K562 (cell line): ENCODE measurements around the gene DCTN2. TPM values are rescaled to one million over a fixed set of nuclear protein-coding genes. Genes with fewer than 3 reads are reported as not detected.

ENCODE experiments used
- ATF1 ChIP-seq, 2 experiments: fragments of 450-650 bp in 1 of 2; IDR thresholded peaks; 2 replicates each; pipeline ENCODE4 v1.6.1; 2016; ENCODE audit warnings: missing compliant biosample characterization in 1 of 2, missing genetic modification characterization in 1 of 2
- ATF3 ChIP-seq, 2 experiments: fragments of 450-650 bp in 1 of 2; sonication (generic) in 1 of 2; formaldehyde crosslinking in 1 of 2; IDR thresholded peaks in 1 of 2; conservative IDR thresholded peaks in 1 of 2; 2 replicates each; pipeline versions ENCODE4 v1.6.1 to v1.8.1; 2016 to 2023; ENCODE audit warnings: mild to moderate bottlenecking in 2 of 2, moderate library complexity in 2 of 2, inconsistent platforms in 1 of 2, missing genetic modification reagents in 1 of 2
- CREM ChIP-seq: IDR thresholded peaks from 2 replicates; pipeline ENCODE4 v1.6.1; 2014; ENCODE audit warnings: antibody characterized with exemption, low read depth
- DLX4 ChIP-seq: fragments of 250-450 bp; sonication (Bioruptor Pico); IDR thresholded peaks from 2 replicates; pipeline ENCODE4 v1.6.1; 2021; ENCODE audit warnings: mild to moderate bottlenecking
- GTF2A2 ChIP-seq: IDR thresholded peaks from 2 replicates; pipeline ENCODE4 v1.6.1; 2016; ENCODE audit warnings: mild to moderate bottlenecking, missing genetic modification characterization, missing compliant biosample characterization
- GTF2B ChIP-seq: IDR thresholded peaks from 2 replicates; pipeline ENCODE4 v1.6.1; 2011; ENCODE audit not compliant: insufficient read length; ENCODE audit errors: extremely low read depth
- HMG20A ChIP-seq: fragments of 450-650 bp; formaldehyde crosslinking; conservative IDR thresholded peaks from 2 replicates; pipeline ENCODE4 v1.4.0; 2020; ENCODE audit warnings: mild to moderate bottlenecking, mixed read lengths
- LCOR ChIP-seq: sonication (generic); formaldehyde crosslinking; IDR thresholded peaks from 2 replicates; pipeline ENCODE4 v1.8.0; 2022; ENCODE audit warnings: mild to moderate bottlenecking, missing genetic modification reagents
- MBD2 ChIP-seq: sonication (generic); IDR thresholded peaks from 2 replicates; pipeline ENCODE4 v1.6.1; 2016; ENCODE audit warnings: low read depth, borderline replicate concordance
- MNT ChIP-seq, 2 experiments: fragments of 450-650 bp; conservative IDR thresholded peaks; 2 replicates each; pipeline ENCODE4 v1.6.1; 2017; ENCODE audit warnings: mild to moderate bottlenecking in 2 of 2, moderate library complexity in 2 of 2
- NCOA6 ChIP-seq: fragments of 450-650 bp; IDR thresholded peaks from 2 replicates; pipeline ENCODE4 v1.6.1; 2017; ENCODE audit warnings: mild to moderate bottlenecking
- NFRKB ChIP-seq: fragments of 450-650 bp; IDR thresholded peaks from 2 replicates; pipeline ENCODE4 v1.6.1; 2016; ENCODE audit warnings: low read depth
- SP1 ChIP-seq: sonication (generic); formaldehyde crosslinking; IDR thresholded peaks from 2 replicates; pipeline ENCODE4 v1.8.1; 2022; ENCODE audit warnings: mild to moderate bottlenecking, missing genetic modification reagents
- TCF7 ChIP-seq: sonication (generic); IDR thresholded peaks from 2 replicates; pipeline ENCODE4 v1.6.1; 2016; ENCODE audit warnings: antibody characterized with exemption, borderline replicate concordance
- ZFP36 ChIP-seq: fragments of 150-350 bp; IDR thresholded peaks from 2 replicates; pipeline ENCODE4 v1.6.1; 2018; ENCODE audit warnings: low read length, low read depth; ENCODE audit not compliant: partially characterized antibody
- ZKSCAN1 ChIP-seq: fragments of 150-350 bp; IDR thresholded peaks from 2 replicates; pipeline ENCODE4 v1.6.1; 2016; ENCODE audit warnings: low read depth, low read length
- ZNF12 ChIP-seq: sonication (generic); formaldehyde crosslinking; IDR thresholded peaks from 2 replicates; pipeline ENCODE4 v1.4.0; 2020; ENCODE audit warnings: mild to moderate bottlenecking, missing genetic modification reagents
- ZNF124 ChIP-seq: sonication (generic); formaldehyde crosslinking; IDR thresholded peaks from 2 replicates; pipeline ENCODE4 v1.8.1; 2022; ENCODE audit warnings: missing genetic modification reagents
- polyA plus RNA-seq, 8 experiments: library from polyadenylated mRNA; depleted of rRNA in 4 of 8; stranded (reverse) in 5 of 8; unstranded in 3 of 8; fragments of >200 nt; fragmentation: Nextera tagmentation in 2 of 8; fragmentation: Illumina TruSeq in 1 of 8; extraction: Ambion mirVana in 2 of 8; extraction: Trizol in 1 of 8; gene quantifications; 2 replicates each; pipeline versions ENCODE4 v1.2.1 to v1.2.3, GENCODE V29; 2011 to 2014; ENCODE audit warnings: inconsistent platforms in 1 of 8, missing spikeins in 1 of 8
- total RNA-seq, 7 experiments: library from RNA; depleted of rRNA in 6 of 7; stranded (reverse); fragments of >200 nt in 6 of 7; fragmentation: Illumina TruSeq in 2 of 7; extraction: Trizol in 2 of 7; gene quantifications; 2 replicates each; pipeline versions ENCODE4 v1.2.1 to v1.2.3, GENCODE V29; 2011 to 2021; ENCODE audit warnings: low replicate concordance in 1 of 7
- TF ChIP-seq, protein P1 (sequence below): fragments of 450-650 bp; IDR thresholded peaks from 2 replicates; pipeline ENCODE4 v1.6.1; 2016; ENCODE audit warnings: borderline replicate concordance
- TF ChIP-seq, protein P2 (sequence below): fragments of 250-450 bp; sonication (Bioruptor Pico); IDR thresholded peaks from 2 replicates; pipeline ENCODE4 v1.4.0; 2020

DCTN2 gene
- total and polyA plus RNA-seq, 9 of the 15 experiments (the other 6 are each of a cell fraction or from before 2014, with no cell fraction given): 43.6 to 270 (median 125) TPM

GRCh38 chr12:57547288-57548012 lies 458 bp upstream of the DCTN2 start (continued):
- no peak for TF ChIP-seq GTF2B
- 0 out of 2 replicates have a peak, but pooled peaks have one; percentile 33 for TF ChIP-seq NFRKB
- 0 out of 2 replicates have a peak, but pooled peaks have one; percentile 60 for TF ChIP-seq LCOR (CRISPR knock-in tag)
- TF ChIP-seq ATF1 (CRISPR knock-in tag; IDR thresholded peaks at IDR 0.05): no peak
- peak; percentile 92 for TF ChIP-seq ATF1 (tag; IDR thresholded peaks at IDR 0.05)
- no peak for TF ChIP-seq NCOA6
- no peak for TF ChIP-seq ZNF12 (CRISPR knock-in tag)
- TF ChIP-seq DLX4 (CRISPR knock-in tag): no peak
- TF ChIP-seq, protein P1, sequence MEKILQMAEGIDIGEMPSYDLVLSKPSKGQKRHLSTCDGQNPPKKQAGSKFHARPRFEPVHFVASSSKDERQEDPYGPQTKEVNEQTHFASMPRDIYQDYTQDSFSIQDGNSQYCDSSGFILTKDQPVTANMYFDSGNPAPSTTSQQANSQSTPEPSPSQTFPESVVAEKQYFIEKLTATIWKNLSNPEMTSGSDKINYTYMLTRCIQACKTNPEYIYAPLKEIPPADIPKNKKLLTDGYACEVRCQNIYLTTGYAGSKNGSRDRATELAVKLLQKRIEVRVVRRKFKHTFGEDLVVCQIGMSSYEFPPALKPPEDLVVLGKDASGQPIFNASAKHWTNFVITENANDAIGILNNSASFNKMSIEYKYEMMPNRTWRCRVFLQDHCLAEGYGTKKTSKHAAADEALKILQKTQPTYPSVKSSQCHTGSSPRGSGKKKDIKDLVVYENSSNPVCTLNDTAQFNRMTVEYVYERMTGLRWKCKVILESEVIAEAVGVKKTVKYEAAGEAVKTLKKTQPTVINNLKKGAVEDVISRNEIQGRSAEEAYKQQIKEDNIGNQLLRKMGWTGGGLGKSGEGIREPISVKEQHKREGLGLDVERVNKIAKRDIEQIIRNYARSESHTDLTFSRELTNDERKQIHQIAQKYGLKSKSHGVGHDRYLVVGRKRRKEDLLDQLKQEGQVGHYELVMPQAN: no peak
- no peak for TF ChIP-seq ZKSCAN1
- peak; percentile 62; the same call in 1 of the 2 replicates for TF ChIP-seq ATF3 (IDR thresholded peaks at IDR 0.05)
- TF ChIP-seq ATF3 (CRISPR knock-in tag; conservative IDR thresholded peaks at IDR 0.05): no peak
- TF ChIP-seq, protein P2, sequence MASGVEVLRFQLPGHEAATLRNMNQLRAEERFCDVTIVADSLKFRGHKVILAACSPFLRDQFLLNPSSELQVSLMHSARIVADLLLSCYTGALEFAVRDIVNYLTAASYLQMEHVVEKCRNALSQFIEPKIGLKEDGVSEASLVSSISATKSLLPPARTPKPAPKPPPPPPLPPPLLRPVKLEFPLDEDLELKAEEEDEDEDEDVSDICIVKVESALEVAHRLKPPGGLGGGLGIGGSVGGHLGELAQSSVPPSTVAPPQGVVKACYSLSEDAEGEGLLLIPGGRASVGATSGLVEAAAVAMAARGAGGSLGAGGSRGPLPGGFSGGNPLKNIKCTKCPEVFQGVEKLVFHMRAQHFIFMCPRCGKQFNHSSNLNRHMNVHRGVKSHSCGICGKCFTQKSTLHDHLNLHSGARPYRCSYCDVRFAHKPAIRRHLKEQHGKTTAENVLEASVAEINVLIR (CRISPR knock-in tag): peak; percentile 80
- 0 out of 2 replicates have a peak, but pooled peaks have one; percentile 44 for TF ChIP-seq SP1 (CRISPR knock-in tag)
- TF ChIP-seq HMG20A (CRISPR knock-in tag): no peak
- TF ChIP-seq ZFP36: no peak
- TF ChIP-seq TCF7: no peak
- TF ChIP-seq ZNF124: no peak
- TF ChIP-seq MNT (conservative IDR thresholded peaks at IDR 0.05): peak in 1 of 2 experiments; percentile 21; a peak in 1 of 4 replicates
- TF ChIP-seq MBD2: peak; percentile 81
- TF ChIP-seq CREM: peak; percentile 98
- TF ChIP-seq GTF2A2: no peak
